IPS-20b (cell line): ENCODE measurements around the gene DTYMK.
"Not testable (repeated sequence)": the region's sequence is repeated elsewhere in the genome, so short reads cannot be mapped to it uniquely, and the experiment has no call there.

ENCODE experiments used
- H3K27ac ChIP-seq: one replicate; pipeline ENCODE4 v1.5.1; 2013; ENCODE audit warnings: low read length
- H3K27me3 ChIP-seq: 2 replicates; pipeline ENCODE4 v1.6.1; 2013; ENCODE audit warnings: mild to moderate bottlenecking, low read length, inconsistent platforms; ENCODE audit not compliant: insufficient read depth
- H3K36me3 ChIP-seq: 2 replicates; pipeline ENCODE4 v1.6.1; 2013; ENCODE audit warnings: low read depth, mild to moderate bottlenecking, inconsistent platforms, low read length, moderate library complexity; ENCODE audit not compliant: insufficient read depth
- H3K4me1 ChIP-seq: 2 replicates; pipeline ENCODE4 v1.6.1; 2013; ENCODE audit warnings: mild to moderate bottlenecking, control low read depth, inconsistent platforms, low read length, moderate library complexity; ENCODE audit not compliant: insufficient read depth
- H3K4me3 ChIP-seq: 2 replicates; pipeline ENCODE4 v1.5.1; 2013; ENCODE audit warnings: mild to moderate bottlenecking, low read length, inconsistent platforms
- H3K9ac ChIP-seq: 2 replicates; pipeline ENCODE4 v1.6.1; 2013; ENCODE audit warnings: low read depth, mild to moderate bottlenecking, inconsistent platforms, low read length, moderate library complexity
- H3K9me3 ChIP-seq: 2 replicates; pipeline ENCODE4 v1.6.1; 2013; ENCODE audit warnings: mild to moderate bottlenecking, low read depth, low read length, inconsistent platforms; ENCODE audit not compliant: insufficient read depth

Gene DTYMK, protein sequence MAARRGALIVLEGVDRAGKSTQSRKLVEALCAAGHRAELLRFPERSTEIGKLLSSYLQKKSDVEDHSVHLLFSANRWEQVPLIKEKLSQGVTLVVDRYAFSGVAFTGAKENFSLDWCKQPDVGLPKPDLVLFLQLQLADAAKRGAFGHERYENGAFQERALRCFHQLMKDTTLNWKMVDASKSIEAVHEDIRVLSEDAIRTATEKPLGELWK

DNA sequence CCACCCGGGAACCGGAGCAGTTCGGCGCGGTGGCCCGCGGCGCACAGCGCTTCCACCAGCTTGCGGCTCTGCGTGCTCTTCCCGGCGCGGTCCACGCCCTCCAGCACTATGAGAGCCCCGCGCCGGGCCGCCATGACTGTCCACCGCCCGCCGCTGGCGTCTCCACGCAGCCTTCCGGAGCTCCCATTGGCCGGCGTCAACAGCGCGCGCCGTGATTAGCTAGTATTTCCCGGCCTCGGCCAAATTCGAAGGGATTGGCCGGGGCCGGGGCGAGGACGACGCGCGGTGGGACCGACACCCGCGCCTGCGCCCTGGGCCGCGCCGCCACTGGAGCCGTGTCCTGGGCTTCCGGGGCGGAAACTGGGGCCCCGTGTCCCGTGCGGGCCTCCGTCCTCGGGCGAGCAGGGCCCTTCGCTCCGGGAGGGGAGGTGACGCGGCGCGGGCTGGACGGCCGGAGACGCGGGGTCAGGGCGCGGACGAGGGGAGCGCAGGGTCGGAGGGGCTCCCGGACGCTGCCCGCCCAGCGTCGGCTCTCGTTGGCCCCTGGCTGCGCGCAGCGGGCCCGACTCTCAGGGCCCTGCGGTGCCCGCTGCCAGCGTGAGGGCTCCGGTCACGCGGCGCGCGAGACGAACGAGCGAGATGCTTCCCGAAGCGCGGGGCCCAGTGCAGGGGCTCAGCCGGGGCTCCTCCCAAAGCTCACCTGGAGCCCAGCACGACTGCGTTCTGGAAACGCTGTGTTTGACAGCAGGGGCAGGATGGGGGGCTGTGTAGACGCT lies at the start of gene DTYMK:
Gene DTYMK, minus strand, starts transcription at position 166 of the 776 bp plus-strand sequence. Its CDS starts 32 bp downstream, at position 134.
- H3K27me3 ChIP-seq: no peaks in the 10 kb centered on the region
- peak within 1 kb of the TSS; percentile 96 for H3K9ac ChIP-seq
- H3K27ac ChIP-seq: peak within 1 kb of the TSS; percentile 80
- H3K36me3 ChIP-seq: peaks cover 52% of the 10 kb centered on the region
- peaks cover 9% of the 10 kb centered on the region; the same call in 1 of the 2 replicates for H3K4me1 ChIP-seq
- H3K9me3 ChIP-seq: no peaks in the 10 kb centered on the region
- peak within 1 kb of the TSS; percentile 96 for H3K4me3 ChIP-seq

DNA sequence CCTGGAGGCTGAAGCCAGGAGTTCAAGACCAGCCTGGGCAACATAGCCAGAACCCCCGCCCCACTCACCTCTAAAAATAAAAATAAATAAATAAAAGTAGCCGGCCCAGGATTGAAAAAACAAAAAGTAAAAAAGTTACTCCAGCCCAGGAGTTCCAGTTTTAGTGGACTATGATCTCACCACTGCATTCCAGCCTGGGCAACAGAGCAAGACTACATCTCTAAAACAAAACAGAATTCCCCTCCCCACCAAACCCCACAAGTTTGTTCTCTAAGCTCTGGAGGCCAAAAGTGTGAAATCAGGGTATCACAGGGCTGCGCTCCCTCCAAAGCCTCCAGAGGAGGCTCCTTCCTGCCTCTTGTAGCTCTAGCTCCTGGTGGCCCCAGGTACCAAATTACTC lies 49.5 kb upstream of the DTYMK start:
- Histone ChIP-seq H3K27me3 (peaks cover 11% of the 10 kb centered on the region), H3K36me3 (no peaks in the 10 kb centered on the region), H3K27ac (no peak overlapping the region), H3K4me3 (no peak overlapping the region), H3K9me3 (no peaks in the 10 kb centered on the region), H3K9ac (no peak overlapping the region), H3K4me1 (no peaks in the 10 kb centered on the region)

DNA sequence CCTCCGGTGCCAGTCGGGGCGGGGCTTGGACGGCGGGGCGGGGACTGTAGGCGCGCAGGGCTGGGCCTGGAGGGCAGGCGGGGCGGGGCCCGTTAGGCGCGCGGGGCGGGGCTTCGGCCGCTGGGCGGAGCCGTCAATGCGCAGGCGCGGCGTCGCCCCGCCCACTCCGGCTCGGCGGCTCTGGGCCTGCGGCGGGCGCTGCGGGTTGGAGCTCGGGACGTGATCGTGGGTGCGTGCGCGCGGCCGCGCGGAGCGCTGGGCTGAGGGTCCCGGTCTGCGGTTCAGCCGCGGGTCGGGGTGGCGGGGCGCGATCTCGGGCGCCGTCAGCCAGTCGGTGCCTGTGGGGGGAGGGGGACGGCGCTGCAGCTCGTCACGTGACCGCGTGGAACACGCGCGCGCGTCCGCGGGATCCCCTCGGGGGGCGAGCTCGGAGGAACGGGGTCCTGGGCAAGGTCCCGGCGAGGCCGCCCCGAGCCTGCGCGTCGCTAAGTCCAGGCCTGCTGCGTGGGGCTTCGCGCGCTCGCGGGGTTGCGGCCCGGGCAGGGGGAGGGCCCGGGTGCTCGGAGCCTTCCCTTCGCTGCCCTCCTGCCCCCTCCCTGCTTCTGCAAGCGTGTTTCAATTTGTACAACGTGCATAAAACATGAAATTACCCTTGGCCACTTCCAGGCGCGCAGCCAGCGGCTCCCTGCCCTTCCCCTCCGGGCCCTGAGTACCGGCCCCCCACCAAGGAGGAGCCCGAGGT lies 48.0 kb upstream of the DTYMK start, which contains the start of gene D2HGDH:
Gene D2HGDH, plus strand, starts transcription at position 164 of the 742 bp plus-strand sequence. CDS start 595 bp downstream, outside the sequence.
- Histone ChIP-seq H3K27ac (no peak within 1 kb of the TSS), H3K27me3 (peaks cover 11% of the 10 kb centered on the region), H3K9ac (peak within 1 kb of the TSS; percentile 59; the same call in 1 of the 2 replicates), H3K9me3 (no peaks in the 10 kb centered on the region), H3K4me1 (no peaks in the 10 kb centered on the region), H3K4me3 (peak within 1 kb of the TSS; percentile 81), H3K36me3 (no peaks in the 10 kb centered on the region)

DNA sequence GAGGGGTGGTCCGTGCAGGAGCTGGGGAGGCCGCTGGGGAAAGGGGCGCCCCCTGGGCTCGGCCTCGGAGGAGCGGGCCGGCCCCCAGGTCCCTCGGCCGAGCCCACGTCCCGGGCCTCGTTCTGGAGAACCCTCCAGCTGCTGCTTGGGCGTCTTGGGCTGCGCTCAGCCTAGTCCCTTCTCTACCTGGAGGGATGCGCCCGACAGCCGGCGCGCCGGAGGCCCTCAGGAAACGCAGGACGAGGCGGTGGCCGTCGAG lies 47.5 kb upstream of the DTYMK start:
- Histone ChIP-seq H3K4me1 (no peaks in the 10 kb centered on the region), H3K9me3 (no peaks in the 10 kb centered on the region), H3K36me3 (no peaks in the 10 kb centered on the region), H3K4me3 (peak overlapping the region; percentile 61; the same call in 1 of the 2 replicates), H3K27ac (no peak overlapping the region), H3K9ac (no peak overlapping the region), H3K27me3 (peaks cover 11% of the 10 kb centered on the region)

DNA sequence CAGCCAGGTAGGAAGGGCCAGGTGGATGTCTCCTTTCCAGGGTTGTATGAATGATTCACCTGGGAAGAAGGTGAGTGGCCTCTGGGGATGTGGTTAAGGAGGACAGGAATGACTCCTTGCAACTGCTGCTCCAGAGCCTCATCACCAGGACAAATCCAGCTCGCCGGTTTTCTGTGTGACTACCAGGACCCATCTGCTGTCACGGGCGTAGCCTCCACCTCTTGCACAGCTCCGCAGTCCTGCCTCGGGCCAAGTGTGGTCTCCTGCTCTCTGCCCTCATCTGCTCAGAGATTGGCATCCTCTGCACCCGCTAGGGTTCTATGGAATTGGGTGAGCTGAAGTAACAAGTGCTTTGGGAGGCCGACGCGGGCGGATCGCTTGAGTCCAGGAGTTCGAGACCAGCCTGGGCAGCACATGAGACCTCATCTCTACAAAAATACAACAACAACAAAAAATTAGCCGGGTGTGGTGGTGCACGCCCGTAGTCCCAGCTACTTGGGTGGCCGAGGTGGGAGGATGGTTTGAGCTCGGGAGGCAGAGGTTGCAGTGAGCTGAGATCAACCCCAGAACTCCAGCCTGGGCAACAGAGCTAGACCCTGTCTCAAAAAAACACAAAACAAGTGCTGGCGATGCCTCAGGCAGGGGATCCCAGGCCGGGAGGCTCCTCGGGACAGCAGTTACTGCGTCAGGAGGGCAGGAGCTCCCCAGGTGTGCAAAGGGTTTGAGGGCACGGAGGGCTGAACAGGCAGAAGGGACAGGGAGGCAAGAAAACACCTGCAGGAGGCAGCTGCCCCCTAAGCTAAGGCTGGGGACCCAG lies 47.0 kb upstream of the DTYMK start:
- no peaks in the 10 kb centered on the region for H3K36me3 ChIP-seq
- no peak overlapping the region for H3K9ac ChIP-seq
- no peak overlapping the region for H3K27ac ChIP-seq
- peaks cover 11% of the 10 kb centered on the region for H3K27me3 ChIP-seq
- H3K9me3 ChIP-seq: no peaks in the 10 kb centered on the region
- H3K4me3 ChIP-seq: peak overlapping the region; percentile 61; the same call in 1 of the 2 replicates
- H3K4me1 ChIP-seq: no peaks in the 10 kb centered on the region

DNA sequence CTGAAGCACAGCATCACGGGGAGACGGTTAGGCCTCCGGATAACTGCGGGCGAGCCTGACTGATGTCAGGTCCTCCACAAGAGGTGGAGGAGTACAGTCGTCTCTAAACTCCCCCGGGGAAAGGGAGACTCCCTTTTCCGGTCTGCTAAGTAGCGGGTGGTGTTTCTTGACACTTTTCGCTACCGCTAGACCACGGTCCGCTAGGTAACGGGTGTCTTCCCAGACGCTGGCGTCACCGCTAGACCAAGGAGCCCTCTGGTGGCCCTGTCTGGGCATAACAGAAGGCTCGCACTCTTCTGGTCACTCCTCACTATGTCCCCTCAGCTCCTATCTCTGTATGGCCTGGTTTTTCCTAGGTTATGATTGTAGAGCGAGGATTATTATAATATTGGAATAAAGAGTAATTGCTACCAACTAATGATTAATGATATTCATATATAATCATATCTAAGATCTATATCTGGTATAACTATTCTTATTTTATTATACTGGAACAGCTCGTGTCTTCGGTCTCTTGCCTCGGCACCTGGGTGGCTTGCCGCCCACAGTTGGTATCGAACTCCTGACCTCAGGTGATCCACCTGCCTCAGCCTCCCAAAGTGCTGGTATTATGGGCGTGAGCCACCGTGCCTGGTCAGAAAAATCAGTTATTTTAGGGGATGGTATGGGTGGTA lies 46.0 kb upstream of the DTYMK start:
- not testable (repeated sequence) for H3K9ac ChIP-seq, H3K9me3 ChIP-seq, H3K4me1 ChIP-seq, H3K27ac ChIP-seq, H3K36me3 ChIP-seq, H3K4me3 ChIP-seq
- peaks cover 11% of the 10 kb centered on the region for H3K27me3 ChIP-seq

DNA sequence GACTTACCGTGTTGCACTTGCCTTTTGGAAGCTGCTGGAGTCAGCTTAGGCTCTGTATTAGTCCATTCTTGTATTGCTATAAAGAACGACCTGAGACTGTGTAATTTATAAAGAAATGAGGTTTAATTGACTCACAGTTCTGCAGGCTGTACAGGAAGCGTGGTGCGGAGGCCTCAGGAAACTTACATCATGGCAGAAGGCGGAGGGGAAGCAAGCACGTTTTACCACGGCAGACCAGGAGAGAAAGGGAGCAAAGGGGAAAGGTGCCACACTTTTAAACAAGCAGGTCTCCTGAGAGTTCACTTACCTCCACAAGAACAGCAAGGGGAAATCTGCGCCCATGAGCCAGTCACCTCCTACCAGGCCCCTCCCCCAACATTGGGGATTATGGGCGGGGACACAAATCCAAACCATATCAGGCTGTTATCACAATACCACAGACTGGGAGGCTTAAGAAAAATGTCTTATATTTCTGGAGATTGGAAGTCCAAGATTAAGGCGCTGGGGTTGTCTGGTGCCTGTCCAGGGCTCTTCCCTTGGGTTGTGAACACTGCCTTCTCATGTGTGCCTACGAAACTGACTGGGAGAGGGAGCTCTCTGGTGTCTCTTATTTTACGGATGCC lies 44.2 kb upstream of the DTYMK start:
- Histone ChIP-seq H3K4me3 (no peak overlapping the region), H3K27ac (no peak overlapping the region), H3K9me3 (no peaks in the 10 kb centered on the region), H3K9ac (no peak overlapping the region), H3K27me3 (peaks cover 11% of the 10 kb centered on the region), H3K4me1 (no peaks in the 10 kb centered on the region), H3K36me3 (peaks cover 7% of the 10 kb centered on the region; the same call in 1 of the 2 replicates)

DNA sequence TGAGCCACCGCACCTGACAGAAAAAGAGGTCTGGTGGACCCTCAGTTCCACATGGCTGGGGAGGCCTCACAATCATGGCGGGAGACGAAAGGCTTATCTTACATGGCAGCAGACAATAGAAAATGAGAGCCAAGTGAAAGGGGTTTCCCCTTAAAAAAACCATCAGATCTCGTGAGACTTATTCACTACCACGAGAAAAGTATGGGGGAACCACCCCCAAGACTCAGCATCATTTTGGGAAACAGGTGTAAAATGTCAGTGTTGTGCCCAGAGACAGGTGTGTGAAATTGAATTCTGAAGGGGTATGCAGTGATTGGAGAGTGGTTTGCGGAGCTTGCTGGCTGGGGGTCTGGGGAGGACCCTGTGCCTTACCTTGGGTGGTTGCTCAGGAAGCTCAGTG lies 43.3 kb upstream of the DTYMK start:
- Histone ChIP-seq H3K36me3 (peaks cover 13% of the 10 kb centered on the region; the same call in 1 of the 2 replicates), H3K9ac (no peak overlapping the region), H3K4me3 (no peak overlapping the region), H3K27ac (no peak overlapping the region), H3K27me3 (peaks cover 11% of the 10 kb centered on the region), H3K4me1 (no peaks in the 10 kb centered on the region), H3K9me3 (no peaks in the 10 kb centered on the region)

DNA sequence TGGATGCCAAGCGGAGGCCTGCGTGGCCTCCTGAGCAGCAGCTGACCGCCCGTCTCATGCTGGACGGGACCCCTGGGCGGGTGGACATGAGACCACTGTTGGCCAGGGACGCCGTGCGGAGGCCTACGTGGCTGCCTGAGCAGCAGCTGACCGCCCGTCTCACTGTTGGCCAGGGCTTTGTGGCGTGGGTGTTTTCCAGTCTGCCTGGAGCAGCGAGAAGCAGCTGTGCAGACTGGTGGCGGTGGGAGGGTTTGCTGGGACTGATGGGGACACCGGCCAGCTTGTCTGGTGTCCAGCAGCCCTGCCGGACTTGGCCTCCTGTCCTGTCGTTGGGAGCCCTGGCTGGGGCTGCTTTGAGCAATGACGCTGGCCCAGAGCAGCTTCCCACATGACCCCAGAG lies 42.0 kb upstream of the DTYMK start:
- Histone ChIP-seq H3K36me3 (peaks cover 23% of the 10 kb centered on the region; the same call in 1 of the 2 replicates), H3K9ac (no peak overlapping the region), H3K27me3 (peaks cover 7% of the 10 kb centered on the region), H3K9me3 (no peaks in the 10 kb centered on the region), H3K4me3 (no peak overlapping the region), H3K4me1 (no peaks in the 10 kb centered on the region), H3K27ac (no peak overlapping the region)

DNA sequence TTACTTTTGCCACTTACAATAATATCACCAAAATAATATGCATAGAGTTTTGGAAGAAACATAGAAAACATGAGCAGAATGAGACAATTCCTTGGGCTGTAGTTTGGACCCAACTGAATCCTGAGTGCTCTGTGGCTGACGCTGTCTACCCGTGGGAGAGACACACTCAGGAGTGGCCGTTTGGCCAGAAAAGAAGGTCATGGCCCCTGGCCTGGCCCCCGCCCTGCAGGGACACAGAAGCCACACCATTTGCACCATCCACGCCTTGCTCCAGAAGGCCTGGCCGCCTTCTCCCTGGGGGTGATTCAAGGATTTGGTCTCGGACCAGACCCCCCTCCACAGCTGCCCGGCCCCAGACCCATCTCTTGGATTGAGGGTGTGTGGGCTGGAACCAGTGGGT lies 41.4 kb upstream of the DTYMK start:
- Histone ChIP-seq H3K4me3 (no peak overlapping the region), H3K36me3 (peaks cover 30% of the 10 kb centered on the region), H3K27ac (no peak overlapping the region), H3K27me3 (peaks cover 1% of the 10 kb centered on the region; the same call in 1 of the 2 replicates), H3K4me1 (no peaks in the 10 kb centered on the region), H3K9me3 (peaks cover 6% of the 10 kb centered on the region), H3K9ac (no peak overlapping the region)
